Measurements from ENCODE around the gene RSKR. TPM values are rescaled to one million over a fixed set of nuclear protein-coding genes. Genes with fewer than 3 reads are reported as not detected.

The RSKR gene
- total RNA-seq, 1 donor from 2014 or later, result 2.3 TPM

DNA sequence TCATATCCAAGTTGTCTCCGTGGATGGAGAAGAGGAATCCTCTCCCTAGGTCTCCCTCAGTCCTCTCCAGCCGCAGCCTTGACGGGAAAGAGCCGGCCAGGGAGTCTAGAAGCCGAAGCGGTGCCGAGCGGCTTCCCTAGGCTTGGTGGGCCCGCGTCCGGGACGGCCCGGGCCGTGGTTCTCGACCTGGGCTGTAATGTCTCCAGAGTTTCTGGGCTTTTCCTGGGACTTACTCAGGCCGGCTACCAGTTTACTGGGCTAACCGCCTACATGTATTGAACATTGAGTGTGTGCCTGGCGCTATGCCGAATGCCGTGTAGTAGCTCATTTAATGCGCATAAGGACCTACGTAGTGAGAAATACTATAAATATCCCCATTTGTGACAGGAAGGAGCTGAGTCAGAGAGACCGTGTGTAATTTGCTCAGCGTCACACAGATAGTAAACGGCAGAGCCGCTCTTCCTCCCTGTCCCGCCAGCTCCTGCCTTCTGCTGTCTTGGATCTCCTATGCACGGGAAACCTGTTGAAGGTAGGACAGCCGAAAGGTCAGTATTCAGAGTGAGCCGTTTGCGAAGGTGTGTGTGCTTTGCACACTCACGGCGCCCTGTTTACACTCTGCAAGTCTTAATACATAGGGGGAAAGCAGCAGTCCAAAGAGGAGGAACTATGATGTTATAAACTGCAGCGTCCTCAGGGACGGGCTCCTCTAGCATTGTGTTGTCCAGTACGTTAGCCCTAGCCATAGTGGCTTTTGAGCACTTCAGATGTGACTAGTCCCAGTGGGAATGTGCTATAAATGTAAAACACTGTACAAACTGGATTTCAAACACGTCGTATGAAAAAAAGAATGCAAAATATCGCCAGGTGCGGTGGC is 14.4 kb downstream of the RSKR start:
- DNase-seq (ENCODE audit: low read depth), result no peak
- no peaks in the 10 kb centered on the region for H3K36me3 ChIP-seq (ENCODE audit: control insufficient read depth, insufficient read depth, low read length)
- H3K27me3 ChIP-seq (ENCODE audit: control insufficient read depth, insufficient read depth, low read length), result no peaks in the 10 kb centered on the region
- H3K4me3 ChIP-seq (ENCODE audit: low read depth, low read length), result peak overlapping the region; percentile 69
- TF ChIP-seq, protein P1, sequence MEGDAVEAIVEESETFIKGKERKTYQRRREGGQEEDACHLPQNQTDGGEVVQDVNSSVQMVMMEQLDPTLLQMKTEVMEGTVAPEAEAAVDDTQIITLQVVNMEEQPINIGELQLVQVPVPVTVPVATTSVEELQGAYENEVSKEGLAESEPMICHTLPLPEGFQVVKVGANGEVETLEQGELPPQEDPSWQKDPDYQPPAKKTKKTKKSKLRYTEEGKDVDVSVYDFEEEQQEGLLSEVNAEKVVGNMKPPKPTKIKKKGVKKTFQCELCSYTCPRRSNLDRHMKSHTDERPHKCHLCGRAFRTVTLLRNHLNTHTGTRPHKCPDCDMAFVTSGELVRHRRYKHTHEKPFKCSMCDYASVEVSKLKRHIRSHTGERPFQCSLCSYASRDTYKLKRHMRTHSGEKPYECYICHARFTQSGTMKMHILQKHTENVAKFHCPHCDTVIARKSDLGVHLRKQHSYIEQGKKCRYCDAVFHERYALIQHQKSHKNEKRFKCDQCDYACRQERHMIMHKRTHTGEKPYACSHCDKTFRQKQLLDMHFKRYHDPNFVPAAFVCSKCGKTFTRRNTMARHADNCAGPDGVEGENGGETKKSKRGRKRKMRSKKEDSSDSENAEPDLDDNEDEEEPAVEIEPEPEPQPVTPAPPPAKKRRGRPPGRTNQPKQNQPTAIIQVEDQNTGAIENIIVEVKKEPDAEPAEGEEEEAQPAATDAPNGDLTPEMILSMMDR (IDR thresholded peaks at IDR 0.05; ENCODE audit: insufficient read depth, low read length, poor library complexity, severe bottlenecking), result no peak

DNA sequence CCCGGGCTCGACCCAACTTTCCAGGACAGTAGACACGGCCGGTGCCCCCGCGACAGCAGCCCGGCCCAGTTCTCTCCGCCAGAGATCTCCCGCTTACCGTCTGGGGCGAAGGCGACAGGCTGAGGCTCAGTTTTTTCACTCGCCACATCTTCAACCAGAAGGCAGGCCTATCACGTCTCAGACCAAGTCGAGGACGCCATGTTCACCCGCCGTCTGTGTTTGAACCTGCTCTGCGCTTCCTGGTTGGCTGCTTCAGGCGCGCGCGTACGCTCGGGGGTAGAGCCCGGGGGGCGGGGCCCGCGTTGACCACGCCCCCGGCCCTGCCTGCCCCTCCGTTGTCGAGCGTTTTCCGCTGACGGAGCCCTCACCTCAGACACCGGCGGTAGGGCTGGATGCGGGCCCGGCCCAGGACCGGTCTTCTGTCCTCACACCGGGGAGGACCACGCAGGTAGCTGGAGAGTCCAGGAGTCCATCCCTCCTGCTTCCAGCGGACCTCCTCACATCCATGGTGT is 15.1 kb downstream of the RSKR start, which contains the start of gene SPAG5:
SPAG5 (minus strand) TSS at position 227 of the 512 bp plus-strand sequence; CDS start at position 148, 79 bp downstream.
- TF ChIP-seq, protein P1 (IDR thresholded peaks at IDR 0.05; ENCODE audit: insufficient read depth, low read length, poor library complexity, severe bottlenecking), result no peak
- Histone ChIP-seq H3K27me3 (ENCODE audit: control insufficient read depth, insufficient read depth, low read length) (no peaks in the 10 kb centered on the region), H3K4me3 (ENCODE audit: low read depth, low read length) (peak within 1 kb of the TSS; percentile 69), H3K36me3 (ENCODE audit: control insufficient read depth, insufficient read depth, low read length) (no peaks in the 10 kb centered on the region)
- DNase-seq (ENCODE audit: low read depth), result peak; percentile 70

DNA sequence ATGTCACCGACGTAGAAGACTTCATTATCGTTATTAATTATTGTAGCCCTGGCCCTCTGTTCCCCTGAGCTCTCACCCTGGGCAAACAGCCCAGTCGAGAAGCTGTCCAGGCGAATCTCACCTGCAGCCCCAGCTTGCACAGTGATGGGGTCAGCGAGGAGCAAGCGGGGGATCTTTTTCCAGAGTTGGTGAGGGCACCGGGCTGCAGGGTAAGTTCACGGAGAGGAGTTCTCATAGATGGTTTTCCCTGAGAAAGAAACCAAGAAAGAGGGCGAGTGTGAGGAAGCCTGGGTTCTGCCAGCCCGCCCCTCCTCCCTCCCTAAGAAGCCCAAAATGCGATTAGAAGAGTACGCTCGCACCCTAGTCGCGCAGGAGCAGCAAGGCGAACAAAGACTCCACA is 15.6 kb downstream of the RSKR start:
- peak overlapping the region; percentile 69 for H3K4me3 ChIP-seq (ENCODE audit: low read depth, low read length)
- TF ChIP-seq, protein P1 (IDR thresholded peaks at IDR 0.05; ENCODE audit: insufficient read depth, low read length, poor library complexity, severe bottlenecking), result no peak
- H3K36me3 ChIP-seq (ENCODE audit: control insufficient read depth, insufficient read depth, low read length), result no peaks in the 10 kb centered on the region
- no peak for DNase-seq (ENCODE audit: low read depth)
- H3K27me3 ChIP-seq (ENCODE audit: control insufficient read depth, insufficient read depth, low read length), result no peaks in the 10 kb centered on the region

DNA sequence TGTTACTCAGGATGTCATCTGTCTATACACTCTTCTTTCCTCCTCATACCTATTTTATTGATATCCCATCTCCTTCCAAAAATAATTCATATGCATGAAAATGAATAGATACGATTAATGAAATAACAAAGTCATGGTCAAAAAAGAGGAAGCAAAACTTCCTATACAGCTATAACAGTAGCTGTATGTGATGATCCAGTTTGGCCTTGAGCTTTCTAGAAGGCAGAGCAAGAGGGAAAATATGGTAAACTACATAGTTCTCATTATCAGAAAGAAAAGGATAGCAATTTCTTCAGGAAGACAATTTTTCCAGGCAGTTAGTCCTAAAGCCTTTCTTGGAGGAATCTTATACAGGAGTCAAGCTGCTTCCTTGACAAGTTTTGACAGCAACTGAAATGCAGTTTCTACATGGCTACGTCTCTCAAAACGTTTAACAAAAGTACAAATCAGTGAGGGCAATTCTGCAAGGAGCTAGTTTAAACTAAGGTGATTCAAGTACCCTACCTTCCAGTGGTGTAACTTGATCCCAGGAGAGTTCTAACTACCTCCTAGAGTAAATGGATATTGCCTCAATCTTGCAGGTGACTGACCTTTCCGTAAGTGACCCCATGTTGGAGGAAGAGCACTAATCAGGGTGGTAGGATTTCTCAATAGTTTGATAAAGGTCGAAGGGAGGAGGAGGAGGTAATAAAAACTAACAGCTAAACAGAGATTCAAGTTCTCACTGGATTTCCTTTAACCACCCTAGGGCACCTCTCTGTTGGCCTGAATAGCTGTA is 16.2 kb downstream of the RSKR start:
- DNase-seq (ENCODE audit: low read depth), result no peak
- TF ChIP-seq, protein P1 (IDR thresholded peaks at IDR 0.05; ENCODE audit: insufficient read depth, low read length, poor library complexity, severe bottlenecking), result no peak
- H3K36me3 ChIP-seq (ENCODE audit: control insufficient read depth, insufficient read depth, low read length), result no peaks in the 10 kb centered on the region
- peak overlapping the region; percentile 69 for H3K4me3 ChIP-seq (ENCODE audit: low read depth, low read length)
- no peaks in the 10 kb centered on the region for H3K27me3 ChIP-seq (ENCODE audit: control insufficient read depth, insufficient read depth, low read length)

DNA sequence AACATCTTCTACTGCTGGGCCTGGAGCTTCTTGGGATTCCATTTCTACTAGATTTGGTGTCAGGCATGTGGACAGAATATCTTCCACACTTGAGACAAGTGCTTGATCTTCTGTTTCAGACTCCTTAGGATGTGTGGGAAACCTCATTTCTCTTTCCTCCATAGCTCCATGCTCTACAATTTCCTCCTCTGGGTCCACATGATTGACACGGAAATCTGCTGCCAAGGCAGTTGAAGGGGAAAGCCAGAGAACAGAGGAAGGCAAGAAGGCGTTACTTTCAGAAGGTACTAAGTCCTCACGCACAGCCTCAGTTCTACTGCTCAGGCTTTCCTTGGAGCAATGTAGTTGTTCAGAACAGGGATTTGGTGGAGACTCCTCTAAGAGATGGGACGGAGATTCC is 21.7 kb downstream of the RSKR start:
- H3K36me3 ChIP-seq (ENCODE audit: control insufficient read depth, insufficient read depth, low read length), result no peaks in the 10 kb centered on the region
- H3K4me3 ChIP-seq (ENCODE audit: low read depth, low read length), result no peak overlapping the region
- DNase-seq (ENCODE audit: low read depth), result no peak
- TF ChIP-seq, protein P1 (IDR thresholded peaks at IDR 0.05; ENCODE audit: insufficient read depth, low read length, poor library complexity, severe bottlenecking), result no peak
- H3K27me3 ChIP-seq (ENCODE audit: control insufficient read depth, insufficient read depth, low read length), result no peaks in the 10 kb centered on the region

Data from kidney epithelial cell (primary cell).